DMS53 (cell line): ENCODE results near the gene RAB18.
"Not testable (repeated sequence)": the region's sequence is repeated elsewhere in the genome, so short reads cannot be mapped to it uniquely, and the experiment has no call there.

ENCODE experiments used
- DNase-seq: peaks from one replicate; lab custom pipeline; 2025; lab: John Stamatoyannopoulos, UW

The RAB18 gene

GRCh38 chr10:27547047-27547446 is 42.9 kb downstream of the RAB18 start:
- DNase-seq = no peak

DNA sequence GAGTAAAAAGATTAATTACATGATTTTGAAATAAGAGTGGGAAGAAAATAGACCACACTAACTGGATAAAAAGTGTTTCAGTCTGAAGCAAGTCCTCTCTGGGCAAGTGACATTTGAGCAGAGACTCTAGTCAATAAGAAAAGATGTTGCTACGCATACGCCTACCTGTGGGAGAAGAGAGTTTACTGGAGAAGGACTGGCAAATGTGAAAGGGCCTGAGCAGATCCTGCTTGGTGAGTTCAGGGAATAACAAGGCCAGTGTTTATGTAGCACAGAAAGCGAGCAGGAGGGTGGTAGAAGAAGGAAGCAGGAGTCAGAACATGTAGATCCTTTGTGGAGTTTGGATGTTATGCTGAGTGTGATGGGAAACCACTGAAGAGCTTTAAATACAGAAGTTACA is 43.4 kb downstream of the RAB18 start:
- DNase-seq = no peak

DNA sequence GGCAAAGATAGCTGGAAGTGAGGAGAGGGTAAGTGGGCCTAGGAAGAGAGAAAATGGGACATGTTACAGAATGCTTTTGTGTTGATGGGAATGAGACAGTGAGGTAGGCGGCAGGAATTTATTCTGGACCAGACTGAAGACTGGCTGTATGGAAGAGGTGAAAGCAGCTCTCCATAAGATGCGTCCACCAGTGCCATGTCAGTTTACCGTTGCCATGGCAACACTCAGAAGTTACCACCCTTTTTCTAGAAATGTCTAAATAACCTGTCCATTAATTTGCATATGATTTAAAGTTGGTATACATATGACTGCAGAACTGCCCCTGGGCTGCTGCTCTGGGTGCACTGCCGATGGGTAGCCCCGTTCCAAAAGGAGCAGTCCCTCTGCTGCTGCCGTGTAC is 46.7 kb downstream of the RAB18 start:
- DNase-seq = no peak

DNA sequence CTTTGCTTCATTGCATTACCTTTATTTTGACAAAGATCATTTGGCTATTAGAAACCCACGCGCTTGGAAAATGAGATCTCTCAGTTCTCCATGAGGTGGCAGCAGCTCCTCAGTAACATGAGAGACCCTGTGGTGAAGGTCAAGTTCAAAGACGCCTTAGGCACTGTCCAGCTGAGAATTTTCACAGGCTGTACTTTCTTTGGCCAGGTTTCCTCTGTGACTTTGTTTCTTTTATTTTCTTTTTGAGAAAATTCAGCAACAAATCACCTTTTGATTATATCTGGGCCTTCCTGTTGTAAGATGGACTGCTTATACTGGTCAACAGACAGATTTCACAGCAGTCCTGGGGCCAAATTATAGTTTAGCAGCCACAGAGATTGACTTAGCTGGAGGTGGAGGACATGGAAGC is 54.5 kb downstream of the RAB18 start:
- peak; percentile 87 for DNase-seq

DNA sequence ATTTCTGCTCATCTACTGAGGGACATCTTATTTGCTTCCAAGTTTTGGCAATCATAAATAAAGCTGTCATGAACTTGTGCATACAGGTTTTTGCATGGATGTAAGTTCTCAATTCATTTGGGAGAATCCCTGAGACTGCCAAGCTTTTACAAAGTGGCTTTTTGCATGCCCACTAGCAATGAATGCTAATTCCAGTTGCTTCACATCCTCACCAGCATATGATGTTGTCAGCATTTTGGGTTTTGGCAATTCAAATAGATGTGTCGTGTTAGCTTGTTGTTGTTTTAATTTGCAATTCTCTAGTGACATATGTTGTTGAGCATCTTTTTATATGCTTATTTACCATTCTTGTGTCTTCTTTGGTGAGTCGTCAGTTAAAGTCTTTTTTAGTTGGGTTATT is 57.2 kb downstream of the RAB18 start:
- DNase-seq = no peak

DNA sequence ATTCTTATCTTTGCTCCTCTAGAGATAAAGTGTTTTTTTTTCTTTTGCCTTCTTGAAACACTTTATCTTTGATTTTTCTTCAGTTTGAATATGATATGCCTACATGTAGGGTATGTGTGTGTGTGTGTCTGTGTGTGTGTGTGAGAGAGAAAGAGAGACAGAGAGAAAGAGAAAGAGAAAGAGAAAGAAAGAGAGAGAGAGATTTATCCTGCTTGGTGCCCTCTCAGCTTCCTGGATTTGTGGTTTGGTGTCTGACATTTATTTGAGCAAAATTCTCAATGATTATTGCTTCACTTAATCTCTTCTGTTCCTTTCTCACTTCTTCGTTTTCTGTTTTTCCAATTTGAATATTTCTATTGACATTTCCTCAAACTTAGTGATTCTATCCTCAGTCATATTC is 60.3 kb downstream of the RAB18 start:
- DNase-seq = no peak

- no peak for DNase-seq
Measured at GRCh38 chr10:27564880-27565279, 60.8 kb downstream of the RAB18 start.

- no peak for DNase-seq
Measured at GRCh38 chr10:27568196-27569175, 64.4 kb downstream of the RAB18 start.

DNA sequence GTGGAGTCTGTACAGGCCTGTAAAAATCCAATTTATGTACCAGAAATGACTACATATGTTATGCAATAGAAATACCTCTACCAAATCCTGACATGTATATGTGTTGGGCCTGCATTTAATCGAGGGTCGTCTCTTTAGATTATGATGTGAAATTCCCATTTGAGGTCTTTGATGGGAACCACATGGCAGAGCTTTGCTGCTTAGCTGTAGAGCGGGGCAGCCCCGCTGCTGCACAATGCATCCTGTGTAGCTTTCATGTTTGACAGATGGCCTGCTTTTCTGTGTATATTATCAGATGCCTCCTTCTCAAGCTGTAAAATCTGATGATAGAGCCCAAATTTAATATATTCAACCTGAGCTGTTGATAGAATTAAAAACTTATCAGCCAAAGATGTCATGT is 65.8 kb downstream of the RAB18 start:
- DNase-seq = no peak

DNA sequence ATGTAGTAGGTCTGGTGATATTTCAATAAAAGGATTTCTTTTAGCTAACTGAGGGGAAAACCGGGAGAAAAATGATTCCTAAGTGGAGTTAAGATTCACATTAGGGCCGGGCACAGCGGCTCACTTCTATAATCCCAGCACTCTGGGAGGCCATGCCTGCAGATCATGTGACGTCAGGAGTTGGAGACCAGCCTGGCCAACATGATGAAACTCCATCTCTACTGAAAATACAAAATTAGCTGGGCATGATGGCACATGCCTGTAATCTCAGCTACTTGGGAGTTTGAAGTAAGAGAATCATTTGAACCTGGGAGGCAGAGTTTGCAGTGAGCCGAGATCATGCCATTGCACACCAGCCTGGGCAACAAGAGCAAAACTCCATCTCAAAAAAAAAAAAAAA is 72.9 kb downstream of the RAB18 start:
- DNase-seq = not testable (repeated sequence)

DNA sequence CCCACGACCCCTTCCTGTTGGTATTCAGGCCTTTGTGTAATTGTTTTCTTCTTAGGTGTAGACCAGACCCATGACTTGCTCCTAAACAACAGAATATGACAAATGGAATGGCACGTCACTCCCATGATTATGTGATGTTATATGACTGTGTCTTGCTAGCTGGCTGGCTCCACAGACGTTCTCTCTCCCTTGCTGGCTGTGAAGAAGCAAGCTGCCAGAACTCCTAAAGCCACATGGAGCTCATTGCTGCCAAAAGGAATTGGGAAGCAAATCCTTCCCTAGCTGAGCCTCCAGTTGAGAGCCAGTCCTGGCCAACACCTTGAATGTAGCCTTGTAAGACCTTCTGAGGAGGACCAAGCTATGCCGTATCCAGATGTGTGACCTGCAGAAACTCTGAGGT is 74.2 kb downstream of the RAB18 start:
- DNase-seq = no peak

DNA sequence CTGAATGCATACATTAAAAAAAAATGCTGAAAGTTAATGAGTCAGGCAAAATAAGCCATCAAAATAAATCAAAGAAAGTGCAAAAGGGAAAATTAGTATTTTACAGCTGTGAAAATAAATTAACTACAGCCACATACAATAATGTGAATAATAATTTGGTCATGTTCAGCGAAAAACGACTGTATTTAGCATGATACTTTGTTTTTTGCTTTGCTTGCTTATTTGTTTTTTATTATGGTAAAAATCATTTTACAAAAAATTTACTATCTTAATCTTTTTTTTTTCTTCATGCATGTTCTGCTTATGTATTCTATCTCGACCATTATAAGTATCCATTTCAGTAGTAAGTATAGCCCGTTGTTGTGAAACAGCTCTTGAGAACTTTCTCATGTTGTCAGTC is 77.1 kb downstream of the RAB18 start:
- no peak for DNase-seq

GRCh38 chr10:27584302-27584701 is 80.2 kb downstream of the RAB18 start:
- no peak for DNase-seq
